ENCODE data around the gene GPRIN2. TPM values are rescaled to one million over a fixed set of nuclear protein-coding genes. Genes with fewer than 3 reads are reported as not detected.
"Not testable (repeated sequence)": the region's sequence is repeated elsewhere in the genome, so short reads cannot be mapped to it uniquely, and the experiment has no call there.

GPRIN2 gene
- total RNA-seq, 1 donor from 2014 or later: 0.52 TPM

- not testable (repeated sequence) for H3K27ac ChIP-seq (ENCODE audit: low read depth, low read length); H3K4me3 ChIP-seq (ENCODE audit: low read length in 3 of 3); H3K9ac ChIP-seq (ENCODE audit: low read depth in 1 of 3, low read length in 3 of 3); H3K9me3 ChIP-seq (ENCODE audit: control insufficient read depth in 3 of 3, low read length in 3 of 3); H3K4me1 ChIP-seq (ENCODE audit: control insufficient read depth in 3 of 3, insufficient read depth in 3 of 3, low read length in 3 of 3); H3K27me3 ChIP-seq (ENCODE audit: control insufficient read depth in 3 of 3, insufficient read depth in 3 of 3, low read length in 3 of 3); H3K36me3 ChIP-seq (ENCODE audit: control insufficient read depth in 3 of 3, insufficient read depth in 3 of 3, low read length in 3 of 3)
These were observed 28.8 kb upstream of the GPRIN2 start for GRCh38 chr10:46585246-46585645.

- not testable (repeated sequence) for H3K4me3 ChIP-seq (ENCODE audit: low read length in 3 of 3); H3K36me3 ChIP-seq (ENCODE audit: control insufficient read depth in 3 of 3, insufficient read depth in 3 of 3, low read length in 3 of 3); H3K27ac ChIP-seq (ENCODE audit: low read depth, low read length); H3K27me3 ChIP-seq (ENCODE audit: control insufficient read depth in 3 of 3, insufficient read depth in 3 of 3, low read length in 3 of 3); H3K4me1 ChIP-seq (ENCODE audit: control insufficient read depth in 3 of 3, insufficient read depth in 3 of 3, low read length in 3 of 3); H3K9me3 ChIP-seq (ENCODE audit: control insufficient read depth in 3 of 3, low read length in 3 of 3); H3K9ac ChIP-seq (ENCODE audit: low read depth in 1 of 3, low read length in 3 of 3)
These were observed 27.7 kb upstream of the GPRIN2 start for GRCh38 chr10:46584196-46584595.

GRCh38 chr10:46582568-46582967, 26.1 kb upstream of the GPRIN2 start:
- not testable (repeated sequence) for H3K27ac ChIP-seq (ENCODE audit: low read depth, low read length); H3K4me3 ChIP-seq (ENCODE audit: low read length in 3 of 3); H3K9me3 ChIP-seq (ENCODE audit: control insufficient read depth in 3 of 3, low read length in 3 of 3); H3K4me1 ChIP-seq (ENCODE audit: control insufficient read depth in 3 of 3, insufficient read depth in 3 of 3, low read length in 3 of 3); H3K36me3 ChIP-seq (ENCODE audit: control insufficient read depth in 3 of 3, insufficient read depth in 3 of 3, low read length in 3 of 3); H3K9ac ChIP-seq (ENCODE audit: low read depth in 1 of 3, low read length in 3 of 3); H3K27me3 ChIP-seq (ENCODE audit: control insufficient read depth in 3 of 3, insufficient read depth in 3 of 3, low read length in 3 of 3)

GRCh38 chr10:46581997-46582396, 25.5 kb upstream of the GPRIN2 start:
- H3K27me3 ChIP-seq (ENCODE audit: control insufficient read depth in 3 of 3, insufficient read depth in 3 of 3, low read length in 3 of 3); H3K36me3 ChIP-seq (ENCODE audit: control insufficient read depth in 3 of 3, insufficient read depth in 3 of 3, low read length in 3 of 3); H3K9ac ChIP-seq (ENCODE audit: low read depth in 1 of 3, low read length in 3 of 3); H3K27ac ChIP-seq (ENCODE audit: low read depth, low read length); H3K4me3 ChIP-seq (ENCODE audit: low read length in 3 of 3); H3K9me3 ChIP-seq (ENCODE audit: control insufficient read depth in 3 of 3, low read length in 3 of 3); H3K4me1 ChIP-seq (ENCODE audit: control insufficient read depth in 3 of 3, insufficient read depth in 3 of 3, low read length in 3 of 3): not testable (repeated sequence)

- H3K27ac ChIP-seq (ENCODE audit: low read depth, low read length); H3K4me3 ChIP-seq (ENCODE audit: low read length in 3 of 3); H3K4me1 ChIP-seq (ENCODE audit: control insufficient read depth in 3 of 3, insufficient read depth in 3 of 3, low read length in 3 of 3); H3K36me3 ChIP-seq (ENCODE audit: control insufficient read depth in 3 of 3, insufficient read depth in 3 of 3, low read length in 3 of 3); H3K27me3 ChIP-seq (ENCODE audit: control insufficient read depth in 3 of 3, insufficient read depth in 3 of 3, low read length in 3 of 3); H3K9me3 ChIP-seq (ENCODE audit: control insufficient read depth in 3 of 3, low read length in 3 of 3); H3K9ac ChIP-seq (ENCODE audit: low read depth in 1 of 3, low read length in 3 of 3): not testable (repeated sequence)
These were observed 22.9 kb upstream of the GPRIN2 start for GRCh38 chr10:46579378-46579777.

GRCh38 chr10:46578474-46579178, 22.2 kb upstream of the GPRIN2 start, which contains the start of gene SYT15:
Gene SYT15, plus strand, starts transcription at chr10:46579128. Its CDS starts 41 bp downstream, at chr10:46579169.
- not testable (repeated sequence) for H3K9ac ChIP-seq (ENCODE audit: low read depth in 1 of 3, low read length in 3 of 3); H3K27ac ChIP-seq (ENCODE audit: low read depth, low read length); H3K27me3 ChIP-seq (ENCODE audit: control insufficient read depth in 3 of 3, insufficient read depth in 3 of 3, low read length in 3 of 3); H3K4me3 ChIP-seq (ENCODE audit: low read length in 3 of 3); H3K36me3 ChIP-seq (ENCODE audit: control insufficient read depth in 3 of 3, insufficient read depth in 3 of 3, low read length in 3 of 3); H3K9me3 ChIP-seq (ENCODE audit: control insufficient read depth in 3 of 3, low read length in 3 of 3); H3K4me1 ChIP-seq (ENCODE audit: control insufficient read depth in 3 of 3, insufficient read depth in 3 of 3, low read length in 3 of 3)

- H3K4me3 ChIP-seq (ENCODE audit: low read length in 3 of 3); H3K27me3 ChIP-seq (ENCODE audit: control insufficient read depth in 3 of 3, insufficient read depth in 3 of 3, low read length in 3 of 3); H3K27ac ChIP-seq (ENCODE audit: low read depth, low read length); H3K4me1 ChIP-seq (ENCODE audit: control insufficient read depth in 3 of 3, insufficient read depth in 3 of 3, low read length in 3 of 3); H3K9ac ChIP-seq (ENCODE audit: low read depth in 1 of 3, low read length in 3 of 3); H3K36me3 ChIP-seq (ENCODE audit: control insufficient read depth in 3 of 3, insufficient read depth in 3 of 3, low read length in 3 of 3); H3K9me3 ChIP-seq (ENCODE audit: control insufficient read depth in 3 of 3, low read length in 3 of 3): not testable (repeated sequence)
These were observed 21.4 kb upstream of the GPRIN2 start for GRCh38 chr10:46577624-46578473.

GRCh38 chr10:46573884-46574283, 17.4 kb upstream of the GPRIN2 start:
- H3K4me1 ChIP-seq (ENCODE audit: control insufficient read depth in 3 of 3, insufficient read depth in 3 of 3, low read length in 3 of 3); H3K27me3 ChIP-seq (ENCODE audit: control insufficient read depth in 3 of 3, insufficient read depth in 3 of 3, low read length in 3 of 3); H3K36me3 ChIP-seq (ENCODE audit: control insufficient read depth in 3 of 3, insufficient read depth in 3 of 3, low read length in 3 of 3); H3K4me3 ChIP-seq (ENCODE audit: low read length in 3 of 3); H3K27ac ChIP-seq (ENCODE audit: low read depth, low read length); H3K9ac ChIP-seq (ENCODE audit: low read depth in 1 of 3, low read length in 3 of 3); H3K9me3 ChIP-seq (ENCODE audit: control insufficient read depth in 3 of 3, low read length in 3 of 3): not testable (repeated sequence)

GRCh38 chr10:46573314-46573713, 16.9 kb upstream of the GPRIN2 start:
- not testable (repeated sequence) for H3K27me3 ChIP-seq (ENCODE audit: control insufficient read depth in 3 of 3, insufficient read depth in 3 of 3, low read length in 3 of 3); H3K4me1 ChIP-seq (ENCODE audit: control insufficient read depth in 3 of 3, insufficient read depth in 3 of 3, low read length in 3 of 3)

GRCh38 chr10:46572765-46573164, 16.3 kb upstream of the GPRIN2 start:
- not testable (repeated sequence) for H3K4me3 ChIP-seq (ENCODE audit: low read length in 3 of 3); H3K4me1 ChIP-seq (ENCODE audit: control insufficient read depth in 3 of 3, insufficient read depth in 3 of 3, low read length in 3 of 3); H3K27ac ChIP-seq (ENCODE audit: low read depth, low read length); H3K36me3 ChIP-seq (ENCODE audit: control insufficient read depth in 3 of 3, insufficient read depth in 3 of 3, low read length in 3 of 3); H3K27me3 ChIP-seq (ENCODE audit: control insufficient read depth in 3 of 3, insufficient read depth in 3 of 3, low read length in 3 of 3); H3K9me3 ChIP-seq (ENCODE audit: control insufficient read depth in 3 of 3, low read length in 3 of 3); H3K9ac ChIP-seq (ENCODE audit: low read depth in 1 of 3, low read length in 3 of 3)

More at GRCh38 chr10:46573314-46573713, 16.9 kb upstream of the GPRIN2 start:
- not testable (repeated sequence) for H3K4me3 ChIP-seq (ENCODE audit: low read length in 3 of 3); H3K27ac ChIP-seq (ENCODE audit: low read depth, low read length); H3K9ac ChIP-seq (ENCODE audit: low read depth in 1 of 3, low read length in 3 of 3); H3K36me3 ChIP-seq (ENCODE audit: control insufficient read depth in 3 of 3, insufficient read depth in 3 of 3, low read length in 3 of 3); H3K9me3 ChIP-seq (ENCODE audit: control insufficient read depth in 3 of 3, low read length in 3 of 3)
